Measurements from ENCODE around the gene OPA1.

GRCh38 chr3:193592841-193593667, at the start of gene OPA1:
- TF ChIP-seq CTCF (conservative IDR thresholded peaks at IDR 0.05; ENCODE audit: low read depth, low read length) = peak; percentile 44
- TF ChIP-seq EZH2 (IDR thresholded peaks at IDR 0.05; ENCODE audit: borderline replicate concordance, low read depth, low read length, poor library complexity, severe bottlenecking) = no peak

Measured in A673 (cell line).